HG03469 (cell line): ENCODE data around the gene MBD5.

Experiments used
- ATAC-seq: cut with Tn5 transposase; IDR thresholded peaks from one replicate; pipeline ENCODE4 v1.9.1; 2021; ENCODE audit warnings: mild to moderate bottlenecking, moderate library complexity, moderate number of reproducible peaks; ENCODE audit not compliant: unreplicated experiment

Gene MBD5

DNA sequence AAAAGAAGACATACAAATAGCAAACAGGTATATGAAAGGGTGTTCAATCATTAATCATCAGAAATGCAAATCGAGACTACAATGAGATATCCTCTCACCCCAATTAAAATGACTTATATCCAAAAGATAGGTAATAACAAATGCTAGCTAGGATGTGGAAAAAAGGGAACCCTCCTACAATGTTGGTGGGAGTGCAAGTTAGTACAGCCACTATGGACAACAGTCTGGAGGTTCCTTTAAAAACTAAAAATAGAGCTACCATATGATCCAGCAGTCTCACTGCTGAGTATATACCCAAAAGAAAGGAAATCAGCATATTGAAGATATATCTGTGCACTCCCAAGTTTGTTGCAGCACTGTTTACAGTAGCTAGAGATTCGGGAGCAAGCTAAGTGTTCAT lies 271.5 kb downstream of the MBD5 start:
- ATAC-seq: no peak

DNA sequence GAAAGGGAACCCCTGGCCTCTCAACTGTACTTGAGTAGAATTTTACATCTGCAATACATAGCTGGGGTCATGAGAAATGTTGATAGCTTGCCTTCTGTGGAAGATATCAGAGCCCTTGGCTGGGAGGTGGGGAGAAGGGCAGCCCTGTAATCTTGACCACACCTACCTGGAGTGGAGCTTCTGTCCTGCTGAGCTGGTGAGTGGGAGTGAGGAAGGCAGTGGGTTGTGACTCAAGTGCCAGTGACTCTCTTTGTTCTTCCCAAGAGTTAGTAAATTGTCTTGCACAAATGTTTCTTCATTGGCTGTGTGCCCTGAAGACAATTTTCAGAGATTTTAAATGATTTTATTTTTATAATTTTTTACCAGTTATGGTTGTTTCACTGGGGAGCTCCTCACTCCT lies 277.3 kb downstream of the MBD5 start:
- no peak for ATAC-seq

DNA sequence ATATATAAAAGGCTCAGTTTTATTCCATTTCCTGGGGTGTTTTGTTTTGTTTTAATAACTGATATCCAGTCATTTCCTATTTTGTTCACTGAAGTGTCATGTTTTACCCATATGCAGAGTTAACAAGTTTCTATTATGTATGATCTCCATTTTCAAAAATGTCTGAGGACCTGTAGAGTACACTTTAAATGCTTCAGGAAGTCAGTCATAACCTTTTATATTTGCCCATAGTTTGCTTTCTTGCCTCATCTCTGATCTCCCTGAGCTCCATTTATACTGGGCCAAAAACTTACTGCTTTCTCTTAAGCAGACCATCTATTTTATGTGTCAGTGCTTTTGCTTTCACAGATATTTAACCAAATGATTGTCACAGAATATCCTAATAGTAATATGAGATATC lies 278.7 kb downstream of the MBD5 start:
- ATAC-seq: no peak

DNA sequence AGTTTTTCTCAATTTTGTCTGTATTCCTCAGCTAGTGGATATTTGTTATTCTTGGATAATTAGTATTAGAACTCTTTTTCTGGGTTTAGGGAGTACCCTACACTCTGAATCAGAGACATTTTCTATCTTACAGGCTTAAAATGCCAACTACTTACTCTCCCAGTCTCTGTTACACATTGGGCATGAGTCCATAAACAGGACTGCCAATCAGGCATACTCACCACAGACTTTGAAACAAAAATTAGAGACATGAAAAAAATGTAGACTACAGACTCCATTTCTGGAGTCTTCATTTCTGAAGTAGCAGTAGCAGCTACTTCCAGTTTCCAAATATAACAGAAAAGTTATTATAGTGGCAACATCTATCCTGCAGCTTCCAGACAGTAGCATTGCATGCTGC lies 279.7 kb downstream of the MBD5 start:
- ATAC-seq: no peak

DNA sequence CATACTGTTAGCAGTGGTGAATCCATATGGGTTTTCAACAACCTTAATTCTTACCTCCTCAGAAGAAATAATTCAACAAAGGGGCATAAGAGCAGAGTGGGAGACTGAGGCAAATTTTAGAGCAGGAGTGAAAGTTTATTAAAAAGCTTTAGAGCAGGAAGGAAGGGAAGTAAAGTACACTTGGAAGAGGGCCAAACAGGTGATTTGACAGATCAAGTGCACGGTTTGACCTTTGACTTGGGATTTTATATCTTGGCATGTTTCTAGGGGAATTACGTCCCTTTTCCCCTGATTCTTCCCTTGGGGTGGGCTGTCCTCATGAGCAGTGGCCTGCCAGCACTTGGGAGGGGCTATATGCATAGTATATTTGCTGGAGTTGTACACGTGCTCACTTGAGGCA lies 280.5 kb downstream of the MBD5 start:
- ATAC-seq: no peak

DNA sequence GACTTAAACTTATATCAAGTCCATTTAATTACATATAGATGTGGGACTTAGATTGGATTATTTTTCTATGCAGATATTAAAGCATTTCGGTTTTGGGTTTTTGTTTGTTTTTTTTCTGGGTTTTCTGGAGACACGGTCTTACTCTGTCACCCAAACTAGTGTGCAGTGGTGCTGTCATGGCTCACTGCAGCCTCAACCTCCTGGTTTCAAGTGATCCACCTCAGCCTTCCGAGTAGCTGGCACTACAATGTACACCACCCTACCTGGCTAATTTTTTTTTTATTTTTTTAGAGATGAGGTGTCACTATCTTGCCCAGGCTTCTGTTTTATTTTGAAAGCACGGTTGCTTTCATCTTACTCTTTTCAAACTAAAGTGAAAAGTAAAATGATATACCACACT lies 281.6 kb downstream of the MBD5 start:
- no peak for ATAC-seq

DNA sequence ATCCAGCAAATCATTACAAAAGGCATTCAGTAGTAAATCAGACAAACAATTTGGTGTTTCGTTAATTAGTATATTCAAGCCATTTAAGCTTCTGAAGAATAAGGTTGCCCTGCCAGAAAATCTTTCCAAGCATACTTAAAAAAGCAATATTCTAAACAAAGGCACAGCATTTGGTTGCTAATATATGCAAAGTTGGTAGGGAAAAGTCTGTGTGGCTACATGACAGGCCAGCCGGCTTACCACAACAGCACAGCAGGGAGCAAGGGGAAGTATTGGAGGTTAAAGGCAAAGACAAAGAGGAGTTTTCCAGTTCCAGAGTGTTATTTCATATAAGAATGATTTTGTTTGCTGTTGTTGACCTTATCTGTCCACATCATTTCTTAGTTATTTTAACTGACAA lies 282.3 kb downstream of the MBD5 start:
- ATAC-seq: no peak

DNA sequence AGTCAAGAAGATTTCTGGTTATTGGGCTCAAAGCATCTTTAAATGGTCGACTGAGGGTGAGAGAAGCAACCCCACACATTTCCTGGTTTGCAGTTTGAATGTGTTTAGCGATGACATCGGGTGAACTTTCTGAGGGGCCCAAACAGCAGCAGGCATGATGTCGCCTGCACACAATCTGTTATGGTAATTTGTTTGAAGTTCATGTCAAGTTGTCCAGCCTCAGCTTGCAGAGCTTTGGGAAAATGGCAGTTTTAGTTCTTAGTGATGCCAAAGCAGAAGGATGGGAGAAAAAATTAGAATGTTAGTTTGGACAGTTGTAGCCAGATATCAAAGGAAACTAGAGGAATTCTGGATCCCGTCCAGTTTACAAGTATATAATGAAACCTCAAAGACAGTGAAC lies 284.6 kb downstream of the MBD5 start:
- ATAC-seq: no peak

DNA sequence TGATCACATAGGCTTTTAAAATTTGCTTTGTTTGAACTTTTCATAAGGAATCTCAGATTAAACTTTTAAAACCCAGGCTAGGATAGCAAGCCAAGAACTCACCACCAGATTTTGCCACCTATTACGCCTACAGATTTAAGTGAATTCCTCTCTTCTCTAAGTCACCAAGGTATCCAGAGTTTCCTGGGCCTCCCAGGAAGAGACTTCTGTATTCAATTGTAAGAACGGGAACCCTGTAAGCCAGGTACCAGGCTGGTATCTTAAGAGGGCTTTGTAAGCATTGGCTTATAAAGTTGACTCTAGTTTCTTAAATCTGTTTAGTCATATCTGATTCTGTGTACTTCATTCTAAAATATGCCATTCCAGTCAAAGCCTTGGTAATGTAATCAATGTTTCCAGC lies 285.1 kb downstream of the MBD5 start:
- ATAC-seq: no peak

DNA sequence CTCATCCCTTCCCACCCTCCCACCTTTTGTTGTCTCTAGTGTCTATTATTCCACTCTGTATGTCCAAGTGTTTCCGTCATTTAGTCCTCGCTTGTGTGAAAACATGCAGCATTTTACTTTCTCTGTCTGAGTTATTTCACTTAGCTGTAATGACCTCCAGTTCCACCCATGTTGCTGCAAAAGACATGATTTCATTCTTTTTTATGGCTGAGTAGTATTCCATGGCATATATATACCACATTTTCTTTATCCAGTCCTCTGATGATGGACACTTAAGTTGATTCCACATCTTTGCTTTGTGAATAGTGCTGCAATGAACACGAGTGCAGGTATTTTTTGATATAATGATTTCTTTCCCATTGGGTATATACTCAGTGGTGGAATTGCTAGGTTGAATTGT lies 296.7 kb downstream of the MBD5 start:
- ATAC-seq: no peak

DNA sequence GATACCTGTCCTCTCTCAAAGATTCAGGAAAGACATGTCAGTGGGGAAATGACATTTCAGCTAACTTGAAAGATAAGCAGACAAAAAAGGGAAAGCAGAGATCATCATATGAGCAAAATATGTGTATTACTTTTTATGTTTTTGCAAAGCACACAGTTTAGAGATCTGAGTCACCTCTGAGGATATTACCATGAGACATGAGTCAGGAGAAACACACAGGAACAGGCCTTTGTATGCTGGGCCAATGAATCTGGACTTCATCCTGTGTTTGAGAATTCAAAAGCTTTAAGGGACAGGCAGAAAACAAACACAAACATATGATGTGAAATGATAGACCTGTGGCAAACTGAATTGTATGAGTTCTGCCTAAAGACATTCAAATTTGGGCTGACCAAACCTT lies 317.6 kb downstream of the MBD5 start:
- ATAC-seq: no peak

DNA sequence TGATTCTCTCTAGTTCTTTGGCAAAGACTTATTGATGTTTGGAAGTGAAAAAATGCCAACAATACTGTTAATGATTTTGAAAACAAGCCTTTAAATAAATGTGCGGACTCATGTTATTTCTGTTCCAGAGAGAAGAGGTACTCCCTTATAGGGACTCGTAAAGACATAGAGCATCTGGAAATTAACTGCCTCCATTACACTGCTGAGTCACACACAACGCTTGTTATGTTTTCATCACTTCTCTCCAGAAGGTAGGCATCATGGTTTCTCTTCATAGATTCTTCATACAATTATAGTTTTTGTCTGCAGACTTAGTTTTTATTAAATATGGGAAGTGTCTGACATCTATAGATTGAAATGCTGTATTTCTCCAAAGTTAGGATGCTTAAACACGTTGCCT lies 321.2 kb downstream of the MBD5 start:
- ATAC-seq: no peak

DNA sequence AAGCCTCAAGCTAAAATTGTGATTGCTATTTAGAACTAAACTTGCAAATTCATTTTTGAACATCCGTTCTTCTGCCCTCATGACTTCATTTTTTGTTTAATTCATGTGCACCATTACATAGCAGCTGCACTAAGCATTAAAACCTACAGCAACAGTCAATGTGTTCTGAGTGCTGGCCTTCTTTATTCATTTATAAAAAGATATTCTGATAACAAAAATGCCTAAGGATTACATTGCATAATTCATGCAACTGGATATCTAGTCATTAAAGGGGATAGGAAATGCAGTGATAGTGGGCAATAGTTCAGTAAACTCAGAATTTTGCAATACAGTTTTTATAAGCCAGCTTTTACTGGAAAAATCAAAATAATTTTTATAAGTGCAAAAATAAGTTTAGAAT lies 329.3 kb downstream of the MBD5 start:
- ATAC-seq: no peak

DNA sequence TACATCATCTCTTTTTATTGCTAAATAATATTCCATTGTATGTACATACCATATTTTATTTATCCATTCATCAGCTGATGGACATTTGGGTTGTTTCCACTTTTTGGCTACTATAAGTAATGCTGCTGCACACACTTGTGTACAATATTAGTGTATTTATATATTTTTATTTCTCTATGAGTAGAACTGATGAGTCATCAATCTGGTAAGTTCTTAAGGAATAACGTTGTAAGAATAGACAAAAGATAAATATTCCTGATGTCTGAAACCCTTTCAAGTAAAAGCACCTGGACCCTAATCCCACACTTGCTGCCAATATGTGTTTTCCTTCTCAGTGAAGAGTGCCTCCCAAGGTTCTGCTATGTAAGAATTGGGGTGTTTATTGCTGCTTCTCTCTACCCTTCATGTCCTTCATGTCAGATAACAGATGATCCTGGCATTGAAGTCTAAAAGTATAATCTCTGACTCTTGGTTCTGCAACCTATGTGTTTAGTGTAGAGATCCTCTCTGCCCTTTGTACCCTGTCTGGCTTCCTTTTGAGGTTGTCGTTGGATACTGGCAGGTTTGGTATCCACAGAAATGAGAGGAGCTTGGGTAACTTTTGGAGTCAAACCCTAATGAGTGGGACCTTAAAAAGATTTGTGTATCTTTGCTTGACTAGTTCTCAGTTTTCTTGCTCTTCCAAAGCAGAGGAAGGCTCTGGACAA lies 330.7 kb downstream of the MBD5 start:
- ATAC-seq: no peak

DNA sequence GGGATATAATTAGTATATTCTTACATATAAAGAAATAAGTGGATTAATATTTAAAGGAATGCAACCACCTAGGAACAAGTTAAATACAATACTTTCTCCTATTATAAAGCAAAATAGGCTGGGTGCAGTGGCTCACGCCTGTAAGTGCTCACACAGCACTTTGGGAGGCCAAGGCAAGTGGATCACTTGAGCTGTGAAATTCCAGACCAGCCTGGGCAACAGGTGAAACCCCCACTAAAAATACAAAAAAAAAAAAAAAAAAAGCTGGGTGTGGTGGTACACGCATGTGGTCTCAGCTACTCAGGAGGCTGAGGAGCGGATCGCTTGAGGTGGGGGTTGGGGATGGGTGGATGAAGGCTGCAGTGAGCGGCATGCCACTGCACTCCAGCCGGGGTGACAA lies 337.5 kb downstream of the MBD5 start:
- no peak for ATAC-seq

DNA sequence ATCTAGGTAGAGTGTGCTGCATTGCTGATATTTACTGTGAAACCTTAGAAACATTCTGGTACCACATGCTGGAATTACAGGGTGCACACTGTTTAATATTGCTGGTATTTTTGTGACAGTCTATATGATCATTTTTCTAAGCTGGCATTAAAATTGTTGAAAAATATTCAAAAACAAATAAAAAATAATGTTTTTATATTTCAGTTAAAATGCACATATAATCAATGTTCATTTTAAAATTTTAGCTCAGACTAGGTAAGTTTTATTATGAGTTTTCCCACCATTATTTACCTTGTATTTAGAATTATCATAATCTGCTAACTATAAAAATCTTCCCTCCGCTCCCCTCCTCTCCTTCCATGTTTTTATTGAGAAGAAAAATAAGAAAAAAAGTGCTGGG lies 339.8 kb downstream of the MBD5 start:
- ATAC-seq: no peak

DNA sequence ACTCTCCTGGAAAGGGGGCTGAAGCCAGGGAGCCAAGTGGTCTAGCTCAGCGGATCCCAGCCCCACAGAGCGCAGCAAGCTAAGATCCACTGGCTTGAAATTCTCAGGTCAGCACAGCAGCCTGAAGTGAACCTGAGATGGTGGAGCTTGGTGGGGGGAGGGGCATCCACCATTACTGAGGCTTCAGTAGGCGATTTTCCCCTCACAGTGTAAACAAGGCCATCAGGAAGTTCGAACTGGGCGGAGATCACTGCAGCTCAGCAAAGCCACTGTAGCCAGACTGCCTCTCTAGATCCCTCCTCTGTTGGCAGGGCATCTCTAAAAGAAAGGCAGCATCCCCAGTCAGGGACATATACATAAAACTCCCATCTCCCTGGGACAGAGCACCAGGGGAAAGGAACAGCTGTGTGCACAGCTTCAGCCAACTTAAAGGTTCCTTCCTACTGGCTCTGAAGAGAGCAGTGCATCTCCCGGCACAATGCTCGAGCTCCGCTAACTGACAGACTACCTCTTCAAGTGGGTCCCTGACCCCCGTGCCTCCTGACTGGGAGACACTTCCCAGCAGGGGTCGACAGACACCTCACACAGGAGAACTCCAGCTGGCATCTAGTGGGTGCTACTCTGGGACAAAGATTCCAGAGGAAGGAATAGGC lies 341.4 kb downstream of the MBD5 start:
- no peak for ATAC-seq

DNA sequence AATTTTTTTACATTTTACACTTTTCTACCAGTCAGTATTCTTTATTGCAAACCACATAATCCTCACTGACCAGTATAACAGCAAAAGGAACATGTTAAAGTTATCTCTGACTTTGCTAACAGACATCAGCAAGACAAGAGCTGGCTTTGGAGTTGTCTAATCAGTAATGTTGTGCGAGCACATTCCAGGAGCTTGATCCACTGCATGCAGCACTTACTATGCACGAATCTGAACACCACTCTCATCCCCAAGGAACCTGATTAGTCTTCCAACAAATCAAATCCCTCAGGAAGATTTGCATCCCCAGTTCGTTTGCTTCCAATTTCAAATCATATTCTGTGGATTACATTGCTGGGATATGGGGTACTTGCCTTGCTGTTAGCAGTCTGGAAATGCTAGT lies 354.3 kb downstream of the MBD5 start:
- no peak for ATAC-seq

DNA sequence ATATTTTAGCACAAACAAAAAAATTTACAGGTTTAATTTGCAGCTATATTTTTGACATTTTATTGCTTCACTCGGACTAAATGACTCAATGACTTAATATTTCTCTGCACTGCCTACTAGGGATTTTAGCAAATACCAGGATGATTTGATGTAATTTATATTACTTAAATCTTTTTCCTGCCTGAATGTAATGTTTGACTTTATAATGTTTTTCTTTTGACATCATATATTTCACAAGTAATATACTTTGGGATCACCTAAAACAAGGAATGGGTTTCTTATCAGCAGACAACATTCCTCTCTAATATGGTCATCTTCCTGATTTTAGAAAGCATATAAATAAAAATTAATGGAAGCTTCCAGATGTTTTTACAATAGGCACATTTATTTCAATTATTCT lies 370.4 kb downstream of the MBD5 start:
- no peak for ATAC-seq

DNA sequence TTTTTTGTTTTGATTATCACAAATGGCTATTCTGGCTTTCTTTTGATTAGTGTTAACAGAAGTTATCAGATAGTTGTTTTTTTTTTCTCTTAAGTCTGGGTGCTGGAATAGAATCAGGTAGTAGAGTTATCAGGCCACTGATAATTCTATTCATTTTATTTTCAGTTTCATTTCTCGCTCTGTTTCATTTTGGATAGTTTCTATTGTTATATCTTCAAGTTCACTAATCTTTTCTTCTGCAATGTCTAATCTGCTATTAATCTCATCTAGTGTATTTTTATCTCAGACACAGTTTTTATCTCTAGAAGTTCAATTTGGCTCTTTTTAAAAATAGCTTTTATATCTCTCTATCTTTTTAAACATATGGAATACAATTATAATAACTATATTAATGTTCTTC lies 381.9 kb downstream of the MBD5 start:
- ATAC-seq: no peak

DNA sequence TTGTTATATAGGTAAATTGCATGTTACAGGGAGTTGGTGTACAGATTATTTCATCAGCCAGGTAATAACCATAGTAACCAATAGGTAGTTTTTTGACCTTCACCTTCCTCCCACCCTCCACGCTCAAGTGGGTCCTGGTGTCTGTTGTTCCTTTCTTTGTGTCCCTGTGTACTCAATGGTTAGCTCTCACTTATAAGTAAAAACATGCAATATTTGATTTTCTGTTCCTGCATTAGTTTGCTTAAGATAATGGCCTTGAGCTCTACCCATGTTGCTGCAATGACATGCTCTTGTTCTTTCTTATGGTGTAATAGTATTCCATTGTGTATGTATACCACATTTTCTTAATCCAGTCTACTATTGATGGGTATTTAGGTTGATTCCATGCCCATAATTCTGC lies 390.0 kb downstream of the MBD5 start:
- no peak for ATAC-seq

DNA sequence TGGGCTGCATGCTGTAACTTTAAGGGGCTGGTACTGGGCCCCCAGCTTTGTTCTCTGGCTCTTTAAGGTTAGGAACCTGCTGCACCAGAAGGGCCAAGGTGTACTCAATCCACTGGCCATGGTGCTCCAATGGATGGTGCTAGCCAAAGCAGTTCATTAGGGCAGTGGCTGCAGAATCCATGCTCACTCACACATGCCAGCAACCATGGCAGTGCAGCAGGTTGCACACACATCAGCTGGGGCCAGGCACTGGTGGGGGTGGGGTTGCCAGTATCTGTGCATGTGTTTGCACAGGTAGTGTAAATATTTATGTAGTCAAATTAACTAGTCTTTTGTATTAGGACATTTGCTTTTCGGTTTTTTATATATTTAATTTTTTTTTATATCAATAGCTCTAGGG lies 395.4 kb downstream of the MBD5 start:
- ATAC-seq: no peak

DNA sequence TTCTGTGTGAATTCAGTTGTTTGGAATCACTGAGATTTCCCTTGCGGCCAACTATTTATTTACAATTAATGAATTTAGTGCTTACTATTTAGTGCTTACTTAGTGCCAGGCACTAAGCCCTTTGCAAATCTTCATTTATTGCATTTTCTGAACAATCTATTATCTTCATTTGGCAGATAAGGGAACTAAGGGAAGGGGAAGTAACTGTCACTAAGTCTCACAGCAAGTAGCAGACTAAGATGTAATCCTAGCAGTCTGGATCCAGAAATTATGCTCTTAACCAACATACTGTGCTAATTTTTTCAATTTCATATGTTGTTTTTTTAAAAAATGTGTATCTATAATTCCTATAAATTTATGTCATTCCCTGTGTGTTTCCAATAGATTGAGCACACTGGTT lies 409.2 kb downstream of the MBD5 start:
- no peak for ATAC-seq
